Measurements from ENCODE around the gene HSPA6.
"Not testable (repeated sequence)": the region's sequence is repeated elsewhere in the genome, so short reads cannot be mapped to it uniquely, and the experiment has no call there.

DNA sequence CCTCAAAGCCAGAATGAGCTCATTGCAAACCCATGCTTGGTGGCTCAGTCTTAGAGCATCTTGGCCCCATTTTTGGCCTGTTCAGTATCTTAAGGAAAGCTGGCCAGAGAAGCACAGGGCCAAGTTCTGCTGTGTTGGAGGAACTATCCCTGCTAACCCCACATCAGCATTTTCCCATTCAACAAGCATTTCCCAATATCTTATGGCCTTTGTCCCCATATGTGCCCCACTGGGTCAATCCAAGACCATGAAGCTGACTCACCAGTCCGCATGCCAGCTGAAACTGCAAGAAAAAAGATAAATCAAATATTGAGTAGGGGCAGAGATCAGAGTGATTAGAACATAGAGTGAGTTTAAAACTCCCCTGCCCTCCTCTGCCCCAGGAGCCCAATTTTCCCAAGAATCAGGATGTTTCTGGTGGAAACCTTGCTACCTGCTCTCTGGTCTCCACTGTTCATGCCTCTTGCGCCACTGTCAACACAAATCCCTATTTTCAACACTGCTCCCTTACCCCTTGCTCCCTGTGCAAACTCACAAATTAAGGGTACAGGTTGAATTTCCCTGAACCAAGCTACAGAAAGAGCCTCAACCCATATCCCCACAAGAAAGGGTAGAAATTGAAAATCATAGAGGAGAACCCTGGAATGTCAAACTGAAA, 24.5 kb downstream of the HSPA6 start:
- TF ChIP-seq YY1 (IDR thresholded peaks at IDR 0.05; ENCODE audit: low read depth, low read length); ETV6 (conservative IDR thresholded peaks at IDR 0.05 in 1 of 2, IDR thresholded peaks at IDR 0.05 in 1 of 2; ENCODE audit: borderline replicate concordance in 1 of 2, low read depth in 1 of 2); CTCF (IDR thresholded peaks at IDR 0.05 in 2 of 3, conservative IDR thresholded peaks at IDR 0.05 in 1 of 3; ENCODE audit: control insufficient read depth in 2 of 3, extremely low read depth in 1 of 3, insufficient read depth in 1 of 3, low read depth in 3 of 3, low read length in 3 of 3); HDAC6 (IDR thresholded peaks at IDR 0.05; ENCODE audit: unreplicated experiment); POLR2A (IDR thresholded peaks at IDR 0.05; ENCODE audit: low read depth, low read length); USF2 (IDR thresholded peaks at IDR 0.05; ENCODE audit: borderline replicate concordance, low read depth, low read length); SUZ12 (IDR thresholded peaks at IDR 0.05; ENCODE audit: unreplicated experiment): not testable (repeated sequence)

Measured in GM12878 (cell line).